Measurements from ENCODE around the gene HES7. TPM values are rescaled to one million over a fixed set of nuclear protein-coding genes. Genes with fewer than 3 reads are reported as not detected.

Gene HES7
- total RNA-seq, 1 experiment from 2014 or later = 0.33 TPM

DNA sequence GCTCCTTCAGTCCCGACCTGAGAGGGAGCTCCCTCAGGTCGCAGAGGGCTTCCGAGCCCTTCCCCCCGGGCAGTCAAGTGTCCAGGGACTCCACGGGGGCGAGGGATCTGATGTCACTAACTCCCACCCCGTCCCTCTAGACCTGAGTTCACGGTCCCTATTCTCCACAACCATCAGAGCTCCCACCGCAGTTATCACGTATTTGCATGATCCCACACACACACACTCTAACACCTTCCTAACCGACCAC, 32.0 kb upstream of the HES7 start:
- Histone ChIP-seq H2BK120ac (ENCODE audit: low read depth, low read length, poor library complexity, severe bottlenecking) (no peak overlapping the region), H3K4me1 (ENCODE audit: insufficient read depth, low read length) (peaks cover 7% of the 10 kb centered on the region), H4K91ac (ENCODE audit: insufficient read length, low read depth, low read length) (no peak overlapping the region), H2BK15ac (ENCODE audit: low read depth, low read length) (0 out of 2 replicates have a peak overlapping the region, but pooled peaks have one; percentile 9), H2BK5ac (ENCODE audit: insufficient read length, low read length) (peak overlapping the region; percentile 5), H3K23ac (ENCODE audit: insufficient read length, low read depth, low read length) (no peak overlapping the region), H4K20me1 (ENCODE audit: control insufficient read depth, insufficient read depth, insufficient read length) (no peaks in the 10 kb centered on the region), H3K56ac (ENCODE audit: insufficient read length, low read depth, low read length) (no peak overlapping the region), H3K79me2 (ENCODE audit: insufficient read depth, low read length) (no peaks in the 10 kb centered on the region), H3T11ph (ENCODE audit: low read length) (no peak overlapping the region), H3K9me3 (ENCODE audit: control insufficient read depth, low read depth, low read length) (no peaks in the 10 kb centered on the region), H3K14ac (ENCODE audit: insufficient read depth, low read length) (peak overlapping the region; percentile 41), H4K5ac (ENCODE audit: insufficient read length, low read depth, low read length) (no peak overlapping the region), H2BK20ac (ENCODE audit: low read depth, low read length, poor library complexity, severe bottlenecking) (no peak overlapping the region), H2BK12ac (ENCODE audit: insufficient read length, low read depth, low read length) (peak overlapping the region; percentile 36), H4K8ac (replicated peaks; ENCODE audit: insufficient read length, low read depth, low read length) (no peak overlapping the region), H3K9ac (ENCODE audit: extremely low read depth, insufficient read length, low read length) (peak overlapping the region; percentile 63), H3K4ac (ENCODE audit: low read depth, low read length) (no peak overlapping the region; the same call in 1 of the 2 replicates), H3K27ac (ENCODE audit: insufficient read length, low read depth, low read length) (no peak overlapping the region), H3K4me2 (ENCODE audit: insufficient read depth, insufficient read length, low read length) (peak overlapping the region; percentile 59), H2AFZ (ENCODE audit: low read length) (no peak overlapping the region), H3K23me2 (ENCODE audit: insufficient read length, low read depth, low read length, poor library complexity, severe bottlenecking) (peaks cover 21% of the 10 kb centered on the region), H3K18ac (ENCODE audit: insufficient read length, low read depth, low read length) (peak overlapping the region; percentile 71), H3K79me1 (ENCODE audit: insufficient read depth, low read depth, low read length, poor library complexity, severe bottlenecking) (no peaks in the 10 kb centered on the region), H2AK5ac (ENCODE audit: insufficient read length, low read length) (no peak overlapping the region), H3K27me3 (ENCODE audit: insufficient read depth, low read length) (no peaks in the 10 kb centered on the region)
- Mint-ChIP-seq H3K27ac (no peak overlapping the region), H3K36me3 (ENCODE audit: insufficient read depth in 1 of 3, low read depth in 3 of 3) (peaks cover 2 to 17% (median 13%) of the 10 kb centered on the region in 3 experiments), H3K9me3 (no peaks in the 10 kb centered on the region), H3K27me3 (ENCODE audit: low read depth) (peaks cover 3% of the 10 kb centered on the region), H3K4me1 (peaks cover 28 to 32% of the 10 kb centered on the region in 2 experiments), H3K4me3 (no peak overlapping the region)
- TF ChIP-seq, protein P1, sequence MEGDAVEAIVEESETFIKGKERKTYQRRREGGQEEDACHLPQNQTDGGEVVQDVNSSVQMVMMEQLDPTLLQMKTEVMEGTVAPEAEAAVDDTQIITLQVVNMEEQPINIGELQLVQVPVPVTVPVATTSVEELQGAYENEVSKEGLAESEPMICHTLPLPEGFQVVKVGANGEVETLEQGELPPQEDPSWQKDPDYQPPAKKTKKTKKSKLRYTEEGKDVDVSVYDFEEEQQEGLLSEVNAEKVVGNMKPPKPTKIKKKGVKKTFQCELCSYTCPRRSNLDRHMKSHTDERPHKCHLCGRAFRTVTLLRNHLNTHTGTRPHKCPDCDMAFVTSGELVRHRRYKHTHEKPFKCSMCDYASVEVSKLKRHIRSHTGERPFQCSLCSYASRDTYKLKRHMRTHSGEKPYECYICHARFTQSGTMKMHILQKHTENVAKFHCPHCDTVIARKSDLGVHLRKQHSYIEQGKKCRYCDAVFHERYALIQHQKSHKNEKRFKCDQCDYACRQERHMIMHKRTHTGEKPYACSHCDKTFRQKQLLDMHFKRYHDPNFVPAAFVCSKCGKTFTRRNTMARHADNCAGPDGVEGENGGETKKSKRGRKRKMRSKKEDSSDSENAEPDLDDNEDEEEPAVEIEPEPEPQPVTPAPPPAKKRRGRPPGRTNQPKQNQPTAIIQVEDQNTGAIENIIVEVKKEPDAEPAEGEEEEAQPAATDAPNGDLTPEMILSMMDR (conservative IDR thresholded peaks at IDR 0.05) = no peak
- no CpG with 5 or more reads among the region's 11 CpGs for WGBS (ENCODE audit: extremely low coverage, insufficient read length, low lambda C conversion rate)
- DNase-seq = no peak

Measured in H9 (cell line).